ENCODE data around the gene SEMG1. TPM values are rescaled to one million over a fixed set of nuclear protein-coding genes. Genes with fewer than 3 reads are reported as not detected.

Gene SEMG1
- total RNA-seq, 1 donor from 2014 or later = not detected

DNA sequence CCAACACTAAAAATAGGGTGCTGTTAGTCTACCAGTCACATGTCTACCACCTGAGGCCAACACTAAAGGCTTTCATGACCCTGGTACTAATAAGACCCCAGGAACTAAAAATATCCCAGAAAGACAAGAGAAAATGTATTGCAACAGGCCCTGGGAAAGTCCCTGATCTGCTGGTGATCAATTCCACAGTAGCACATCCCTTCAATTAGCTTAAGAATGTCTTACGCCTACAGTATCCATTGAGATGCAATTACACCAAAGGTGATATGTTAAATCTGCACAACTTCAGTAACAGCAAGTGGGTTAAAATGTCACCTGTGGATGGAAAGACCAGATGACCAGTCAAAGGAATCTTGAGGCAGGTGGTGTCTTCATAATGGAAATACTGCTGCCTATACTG lies 3.1 kb downstream of the SEMG1 start:
- DNase-seq (ENCODE audit: extremely low spot score, unreplicated experiment) = no peak
- Mint-ChIP-seq H3K9me3 (ENCODE audit: unreplicated experiment) (no peaks in the 10 kb centered on the region), H3K4me1 (ENCODE audit: unreplicated experiment) (no peaks in the 10 kb centered on the region), H3K27ac (ENCODE audit: unreplicated experiment) (no peak overlapping the region), H3K27me3 (ENCODE audit: unreplicated experiment) (peaks cover 48% of the 10 kb centered on the region), H3K36me3 (ENCODE audit: unreplicated experiment) (no peaks in the 10 kb centered on the region), H3K4me3 (ENCODE audit: unreplicated experiment) (no peak overlapping the region)
- TF ChIP-seq, protein P1, sequence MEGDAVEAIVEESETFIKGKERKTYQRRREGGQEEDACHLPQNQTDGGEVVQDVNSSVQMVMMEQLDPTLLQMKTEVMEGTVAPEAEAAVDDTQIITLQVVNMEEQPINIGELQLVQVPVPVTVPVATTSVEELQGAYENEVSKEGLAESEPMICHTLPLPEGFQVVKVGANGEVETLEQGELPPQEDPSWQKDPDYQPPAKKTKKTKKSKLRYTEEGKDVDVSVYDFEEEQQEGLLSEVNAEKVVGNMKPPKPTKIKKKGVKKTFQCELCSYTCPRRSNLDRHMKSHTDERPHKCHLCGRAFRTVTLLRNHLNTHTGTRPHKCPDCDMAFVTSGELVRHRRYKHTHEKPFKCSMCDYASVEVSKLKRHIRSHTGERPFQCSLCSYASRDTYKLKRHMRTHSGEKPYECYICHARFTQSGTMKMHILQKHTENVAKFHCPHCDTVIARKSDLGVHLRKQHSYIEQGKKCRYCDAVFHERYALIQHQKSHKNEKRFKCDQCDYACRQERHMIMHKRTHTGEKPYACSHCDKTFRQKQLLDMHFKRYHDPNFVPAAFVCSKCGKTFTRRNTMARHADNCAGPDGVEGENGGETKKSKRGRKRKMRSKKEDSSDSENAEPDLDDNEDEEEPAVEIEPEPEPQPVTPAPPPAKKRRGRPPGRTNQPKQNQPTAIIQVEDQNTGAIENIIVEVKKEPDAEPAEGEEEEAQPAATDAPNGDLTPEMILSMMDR (IDR thresholded peaks at IDR 0.05) = no peak

DNA sequence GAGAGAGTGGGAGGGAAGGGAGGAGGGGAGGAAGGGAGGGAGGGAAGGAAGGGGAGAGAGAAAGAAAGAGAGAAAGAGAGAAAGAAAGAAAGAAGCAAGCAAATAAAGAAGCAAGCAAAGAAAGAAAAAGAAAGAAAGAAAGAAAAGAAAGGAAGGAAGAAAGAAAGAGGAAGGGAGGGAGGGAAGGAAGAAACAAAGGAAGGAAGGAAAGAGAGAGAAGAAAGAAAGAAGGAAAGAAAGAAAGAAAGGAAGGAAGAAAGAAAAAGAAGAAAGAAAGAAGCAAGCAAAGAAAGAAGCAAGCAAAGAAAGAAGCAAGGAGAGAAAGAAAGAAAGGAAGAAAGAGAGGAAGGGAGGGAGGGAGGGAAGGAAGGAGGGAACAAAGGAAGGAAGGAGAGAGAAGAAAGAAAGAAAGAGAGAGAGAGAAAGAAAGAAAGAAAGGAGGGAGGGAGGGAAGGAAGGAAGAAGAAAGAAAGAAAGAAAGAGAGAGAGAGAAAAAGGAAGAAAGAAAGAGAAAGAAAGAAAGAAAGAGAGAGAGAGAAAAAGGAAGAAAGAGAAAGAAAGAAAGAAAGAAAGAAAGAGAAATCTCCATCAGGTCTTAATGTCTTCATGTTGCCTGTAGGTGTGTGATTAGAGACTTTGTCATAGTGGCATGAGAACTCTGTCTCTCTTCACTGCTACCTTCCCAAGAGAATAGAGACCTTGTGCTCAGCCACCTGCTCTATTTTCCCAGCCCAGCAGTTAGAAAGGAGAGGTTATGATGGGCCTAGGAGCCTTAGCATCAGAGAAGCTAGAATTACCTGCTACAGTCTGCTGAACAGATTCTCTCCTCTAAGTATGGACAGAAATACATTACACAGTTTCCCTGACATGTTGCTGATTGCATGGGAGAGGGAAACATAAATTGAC lies 5.0 kb downstream of the SEMG1 start:
- Mint-ChIP-seq H3K36me3 (ENCODE audit: unreplicated experiment) (no peaks in the 10 kb centered on the region), H3K4me1 (ENCODE audit: unreplicated experiment) (no peaks in the 10 kb centered on the region), H3K4me3 (ENCODE audit: unreplicated experiment) (no peak overlapping the region)

DNA sequence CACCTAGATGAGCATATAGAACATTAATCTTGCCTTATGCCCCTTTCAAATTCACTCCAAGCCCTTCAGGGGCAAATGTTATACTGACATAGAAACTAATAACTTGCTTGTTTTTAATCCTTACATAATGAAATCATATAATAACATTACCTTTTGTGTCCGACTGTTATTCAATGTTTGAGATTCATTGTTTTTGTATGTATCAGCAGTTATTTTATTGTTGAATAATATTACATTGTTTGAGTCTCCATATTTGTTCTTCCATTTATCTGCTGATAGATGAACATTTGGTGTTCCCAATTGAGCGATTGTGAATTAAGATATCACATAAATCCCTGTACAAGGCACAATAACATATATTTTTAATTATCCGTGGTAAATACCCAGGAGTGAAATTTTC lies 6.0 kb downstream of the SEMG1 start:
- no peaks in the 10 kb centered on the region for H3K4me1 Mint-ChIP-seq (ENCODE audit: unreplicated experiment)
- DNase-seq (ENCODE audit: extremely low spot score, unreplicated experiment) = no peak
- H3K27ac Mint-ChIP-seq (ENCODE audit: unreplicated experiment) = no peak overlapping the region
- no peaks in the 10 kb centered on the region for H3K36me3 Mint-ChIP-seq (ENCODE audit: unreplicated experiment)
- no peaks in the 10 kb centered on the region for H3K9me3 Mint-ChIP-seq (ENCODE audit: unreplicated experiment)
- H3K4me3 Mint-ChIP-seq (ENCODE audit: unreplicated experiment) = no peak overlapping the region
- H3K27me3 Mint-ChIP-seq (ENCODE audit: unreplicated experiment) = peaks cover 33% of the 10 kb centered on the region
- TF ChIP-seq, protein P1 (IDR thresholded peaks at IDR 0.05) = no peak

More for the DNA sequence above, 5.0 kb downstream of the SEMG1 start:
- Mint-ChIP-seq H3K9me3 (ENCODE audit: unreplicated experiment) (no peaks in the 10 kb centered on the region), H3K27me3 (ENCODE audit: unreplicated experiment) (peaks cover 35% of the 10 kb centered on the region), H3K27ac (ENCODE audit: unreplicated experiment) (no peak overlapping the region)
- DNase-seq (ENCODE audit: extremely low spot score, unreplicated experiment) = no peak
- TF ChIP-seq, protein P1 (IDR thresholded peaks at IDR 0.05) = no peak

DNA sequence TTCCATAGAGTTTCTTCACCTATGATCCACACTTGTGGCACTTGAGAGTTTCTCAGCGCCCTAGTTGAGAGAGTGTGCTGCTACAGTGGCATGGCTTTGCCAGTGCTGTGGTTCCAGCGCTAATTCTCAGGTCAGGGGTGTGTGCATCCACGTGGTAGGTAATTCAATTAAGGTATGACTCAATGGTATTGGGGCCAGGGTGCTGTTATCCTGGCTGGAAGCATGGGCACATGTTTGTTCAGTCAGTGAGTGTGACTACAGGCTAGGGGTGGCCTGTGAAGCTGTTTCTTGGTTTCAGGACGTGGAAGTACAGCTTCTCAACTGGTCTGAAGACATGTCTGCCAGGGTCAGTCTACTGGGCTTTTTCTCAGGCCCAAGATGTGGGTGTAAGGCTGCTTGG lies 11.3 kb downstream of the SEMG1 start:
- Mint-ChIP-seq H3K27ac (ENCODE audit: unreplicated experiment) (no peak overlapping the region), H3K36me3 (ENCODE audit: unreplicated experiment) (no peaks in the 10 kb centered on the region), H3K4me1 (ENCODE audit: unreplicated experiment) (no peaks in the 10 kb centered on the region), H3K27me3 (ENCODE audit: unreplicated experiment) (peaks cover 21% of the 10 kb centered on the region), H3K4me3 (ENCODE audit: unreplicated experiment) (no peak overlapping the region), H3K9me3 (ENCODE audit: unreplicated experiment) (no peaks in the 10 kb centered on the region)
- TF ChIP-seq, protein P1 (IDR thresholded peaks at IDR 0.05) = no peak
- no peak for DNase-seq (ENCODE audit: extremely low spot score, unreplicated experiment)

DNA sequence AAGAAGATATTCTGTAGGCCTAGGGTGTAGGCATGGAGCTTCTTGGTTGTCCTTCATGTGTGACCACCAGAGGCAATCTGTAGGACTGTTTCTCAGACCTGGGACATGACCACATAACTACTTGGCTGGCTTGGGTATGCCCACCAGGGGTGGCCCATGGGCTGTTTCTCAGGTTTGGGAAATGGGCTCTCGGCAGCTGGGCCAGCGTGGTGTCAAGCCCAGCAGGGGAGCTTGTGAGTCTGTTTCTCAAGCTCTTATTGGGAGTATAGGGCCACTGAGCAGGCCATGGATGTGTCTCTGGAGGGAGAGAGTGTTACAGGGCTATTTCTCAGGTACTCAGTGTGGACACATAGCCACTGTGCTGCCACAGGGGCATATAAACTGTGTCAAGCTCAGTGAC lies 11.8 kb downstream of the SEMG1 start:
- H3K9me3 Mint-ChIP-seq (ENCODE audit: unreplicated experiment) = no peaks in the 10 kb centered on the region
- DNase-seq (ENCODE audit: extremely low spot score, unreplicated experiment) = no peak
- H3K4me1 Mint-ChIP-seq (ENCODE audit: unreplicated experiment) = no peaks in the 10 kb centered on the region
- H3K27ac Mint-ChIP-seq (ENCODE audit: unreplicated experiment) = no peak overlapping the region
- no peaks in the 10 kb centered on the region for H3K36me3 Mint-ChIP-seq (ENCODE audit: unreplicated experiment)
- TF ChIP-seq, protein P1 (IDR thresholded peaks at IDR 0.05) = no peak
- H3K4me3 Mint-ChIP-seq (ENCODE audit: unreplicated experiment) = no peak overlapping the region
- peaks cover 16% of the 10 kb centered on the region for H3K27me3 Mint-ChIP-seq (ENCODE audit: unreplicated experiment)

Measured in osteocyte (in vitro differentiated cells).